CD4-positive, alpha-beta T cell treated with Interleukin-17A for 1 hour (primary cell): Measurements from ENCODE around the gene SLC27A4.

Experiments
- DNase-seq: peaks from one replicate; pipeline ENCODE4 v3.0.0-alpha.2; 2020

SLC27A4 gene

DNA sequence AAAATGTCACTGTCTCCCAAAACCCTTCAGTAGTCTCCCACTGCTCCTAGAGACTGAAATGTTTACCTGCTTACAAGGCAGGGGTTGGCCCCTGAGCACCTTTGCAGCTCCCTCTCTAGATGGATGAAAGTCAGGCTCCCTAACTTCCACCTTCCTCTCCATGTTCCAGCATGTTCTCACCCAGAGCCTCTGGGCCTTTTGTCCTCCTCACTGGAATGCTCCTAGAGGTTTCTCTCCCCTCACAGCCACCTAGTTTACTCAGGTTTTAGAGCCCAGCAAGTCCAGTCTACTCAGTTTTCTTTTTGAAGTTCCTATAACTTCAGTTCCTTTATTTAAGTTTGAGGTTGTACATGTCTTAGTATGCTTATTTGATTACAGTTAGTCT is 30.0 kb downstream of the SLC27A4 start:
- no peak for DNase-seq

DNA sequence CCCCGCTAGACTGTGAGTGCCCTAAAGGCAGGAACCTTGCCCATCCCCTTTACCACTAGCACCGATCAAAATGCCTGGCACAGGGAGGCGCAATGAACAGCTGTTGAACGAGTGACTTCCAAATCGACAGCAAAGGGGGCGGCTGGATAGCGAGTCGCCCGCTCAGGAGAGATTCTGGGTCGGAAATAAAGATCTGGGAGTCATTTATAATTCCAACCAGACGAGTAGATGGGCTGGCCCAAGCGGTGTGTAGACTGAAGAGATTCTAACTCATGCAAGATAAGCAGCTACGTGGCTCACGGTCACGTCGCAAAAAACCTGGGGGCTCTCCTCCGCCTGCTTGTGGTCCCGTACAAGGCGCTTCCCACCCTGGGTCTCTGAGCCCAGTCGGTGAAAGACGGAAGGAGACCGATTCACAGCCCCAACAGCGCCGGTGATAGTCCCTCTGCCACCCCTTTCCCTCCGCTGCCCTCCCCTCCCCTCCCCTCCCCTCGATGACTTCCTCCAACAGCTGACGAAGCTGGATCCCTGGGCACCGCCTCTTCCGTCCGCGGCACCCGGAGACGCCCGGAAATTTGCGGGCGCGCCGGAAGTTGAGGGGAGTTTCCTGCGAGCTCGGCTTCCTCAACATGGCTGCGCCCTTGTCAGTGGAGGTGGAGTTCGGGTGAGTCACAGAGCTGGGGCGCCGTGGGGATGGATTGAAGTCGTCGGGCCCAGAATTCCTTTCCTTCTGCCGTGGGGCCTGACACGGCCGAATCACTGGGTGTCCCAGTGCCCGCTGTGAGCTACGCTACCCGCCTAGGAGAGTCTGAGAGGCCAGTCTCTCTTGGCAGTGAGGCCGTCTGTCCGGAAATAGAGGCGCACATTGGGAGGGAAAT is 30.7 kb downstream of the SLC27A4 start, which contains the start of gene URM1:
Gene URM1 (plus strand): TSS at position 623 of the 878 bp plus-strand sequence. CDS start 7 bp downstream, at position 630.
- peak; percentile 96 for DNase-seq

DNA sequence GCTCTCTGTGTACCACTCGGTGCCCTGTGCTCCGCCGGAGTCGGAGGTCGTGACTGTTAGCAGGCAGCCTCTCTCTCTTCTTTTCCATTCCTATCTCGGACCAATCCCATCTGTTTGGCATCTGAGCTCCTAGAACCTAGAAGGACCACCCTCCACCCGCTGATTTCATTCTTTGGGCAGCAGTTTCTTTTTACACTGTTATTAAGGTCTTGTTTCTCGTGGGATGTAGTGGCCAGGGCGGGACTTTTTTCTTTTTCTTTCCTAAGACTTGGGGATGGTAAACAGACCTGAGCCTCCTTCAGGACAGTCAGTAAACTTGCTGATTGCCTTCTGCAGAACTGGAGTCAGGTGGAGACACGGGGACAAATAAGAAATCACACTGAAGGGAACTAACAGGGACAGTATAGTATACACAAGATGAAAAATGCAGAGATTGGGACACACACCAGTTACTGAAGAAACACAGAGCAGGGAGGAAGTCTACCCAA is 31.3 kb downstream of the SLC27A4 start:
- no peak for DNase-seq

DNA sequence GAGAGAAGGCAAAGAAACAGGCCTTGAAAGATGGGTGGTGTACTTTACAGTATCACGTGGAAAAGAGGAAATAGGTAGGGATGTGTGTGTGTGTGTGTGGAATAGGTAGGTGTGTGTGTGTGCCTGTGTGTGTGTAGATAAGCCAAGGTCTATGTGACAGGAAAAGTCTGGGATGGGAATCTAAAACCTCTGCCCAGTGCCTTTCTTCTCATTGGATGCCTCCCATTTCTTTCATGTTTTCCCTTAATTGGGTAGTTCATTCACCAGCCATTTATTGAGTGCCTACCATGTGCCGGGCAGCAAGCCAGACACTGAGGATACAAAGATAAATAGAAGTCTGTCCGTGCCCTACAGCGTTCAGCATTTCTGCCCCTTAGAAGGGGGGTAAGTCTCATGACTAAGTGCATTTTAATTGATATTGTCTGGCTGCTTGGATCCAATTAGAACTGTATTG is 31.9 kb downstream of the SLC27A4 start:
- peak; percentile 2 for DNase-seq

DNA sequence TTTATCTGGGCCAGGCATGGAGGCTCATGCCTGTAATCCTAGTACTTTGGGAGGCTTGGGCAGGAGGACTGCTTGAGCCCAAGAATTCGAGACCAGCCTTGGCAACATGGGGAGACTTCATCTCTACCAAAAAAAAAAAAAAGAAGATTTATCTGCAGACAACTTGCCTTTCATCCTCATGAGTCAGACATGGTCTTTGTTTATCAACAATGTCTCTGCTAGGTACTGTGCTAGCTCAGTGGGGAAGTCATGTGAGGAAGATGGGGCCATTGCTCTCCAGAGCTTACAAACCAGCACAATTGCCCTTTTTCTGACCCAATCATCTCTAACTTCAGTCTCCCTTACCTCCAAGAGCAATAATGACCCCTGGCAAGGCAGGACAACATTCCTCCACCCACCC is 32.5 kb downstream of the SLC27A4 start:
- no peak for DNase-seq

DNA sequence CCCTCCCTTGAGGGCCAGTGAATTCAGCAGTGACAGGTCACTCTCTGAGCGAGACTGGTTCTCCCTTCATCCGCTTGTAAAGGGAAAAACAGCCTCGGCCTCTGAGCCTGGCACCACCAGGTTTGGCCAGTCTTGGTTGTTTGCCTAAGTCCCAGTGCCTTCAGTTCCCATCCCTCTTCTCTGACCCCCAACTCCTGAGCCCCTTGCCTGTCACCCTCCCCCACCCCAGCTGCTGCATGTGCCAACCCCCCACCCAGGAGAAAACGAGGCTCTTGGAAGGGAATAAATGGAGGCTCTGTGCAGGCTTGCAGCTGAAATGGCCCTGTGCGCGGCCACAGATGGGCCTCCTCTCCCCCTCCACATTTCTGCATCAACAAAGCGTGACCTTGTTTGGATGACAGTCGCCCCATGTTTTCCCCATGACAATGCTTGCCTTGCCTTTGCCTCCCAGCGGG is 33.9 kb downstream of the SLC27A4 start:
- no peak for DNase-seq

DNA sequence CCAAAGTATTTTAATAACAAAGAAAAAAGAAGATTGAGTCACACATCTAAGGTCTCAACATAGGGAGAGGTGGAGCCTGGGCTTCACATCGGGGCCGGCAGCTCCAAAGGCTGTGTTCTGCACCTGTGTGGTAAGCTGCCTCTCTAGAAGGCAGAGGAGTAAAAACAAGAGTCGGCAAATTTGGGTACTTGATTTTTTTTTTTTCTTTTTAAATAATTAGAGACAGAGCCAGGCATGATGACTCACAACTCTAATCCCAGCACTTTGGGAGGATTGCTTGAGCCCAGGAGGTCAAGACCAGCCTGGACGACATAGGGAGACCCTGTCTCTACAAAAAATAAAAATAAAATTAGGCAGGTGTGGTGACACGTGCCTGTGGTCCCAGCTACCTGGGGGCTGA is 35.5 kb downstream of the SLC27A4 start:
- no peak for DNase-seq

DNA sequence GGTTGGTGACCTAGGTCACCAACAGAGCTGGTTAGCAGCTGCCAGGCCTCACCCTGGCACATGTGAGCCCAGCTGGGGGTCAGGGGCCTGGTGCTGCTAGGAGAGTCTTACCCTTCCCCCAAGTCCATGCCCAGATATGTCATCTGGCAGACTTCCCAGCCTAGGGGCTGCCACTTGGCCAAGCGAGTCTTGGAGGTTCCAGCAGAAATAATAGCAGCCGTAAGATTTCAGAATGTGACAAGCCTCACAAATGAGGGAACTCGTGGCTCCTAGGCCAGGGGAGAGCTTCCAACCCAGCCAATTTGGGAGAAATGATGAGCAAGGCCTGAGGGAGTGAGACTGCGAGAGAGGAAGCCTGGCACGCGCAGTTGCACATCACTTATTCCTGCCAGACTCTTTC is 41.9 kb downstream of the SLC27A4 start:
- DNase-seq: no peak

DNA sequence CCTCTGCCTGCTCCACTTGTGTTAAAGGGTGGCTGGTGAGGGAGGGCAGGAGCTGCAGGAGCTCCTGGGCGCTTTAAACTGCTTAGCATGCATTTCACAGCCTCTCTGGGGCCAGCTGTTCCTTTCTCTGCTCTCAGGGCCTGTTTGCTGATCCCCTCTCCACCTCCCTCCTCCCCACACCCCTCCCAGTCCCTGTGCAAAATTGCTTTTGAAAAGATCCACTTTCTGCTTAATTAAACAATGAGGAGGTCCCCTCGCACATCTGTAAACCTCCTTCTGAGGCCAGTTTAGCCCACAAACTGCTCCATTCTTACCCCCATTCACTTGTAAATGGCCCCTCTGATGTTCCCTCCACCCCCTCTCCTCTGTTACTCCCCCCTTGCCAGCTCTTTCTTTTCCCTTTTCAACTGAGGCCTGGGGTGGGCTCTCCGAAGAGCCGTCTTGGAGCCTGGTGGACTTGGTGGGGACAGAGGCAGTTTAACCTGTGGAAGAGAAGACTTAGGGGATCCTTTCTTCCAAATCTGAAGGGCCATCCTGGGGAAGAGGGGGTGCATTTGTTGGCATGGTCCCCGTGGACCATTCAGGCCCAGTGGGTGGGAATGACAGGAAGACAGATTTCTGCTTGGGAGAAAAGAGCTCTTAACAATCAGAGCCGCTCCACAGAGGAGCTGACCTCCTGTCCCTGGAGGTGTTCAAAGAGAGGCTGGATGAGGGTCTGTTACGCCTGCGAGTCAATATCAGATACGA is 42.9 kb downstream of the SLC27A4 start:
- no peak for DNase-seq

DNA sequence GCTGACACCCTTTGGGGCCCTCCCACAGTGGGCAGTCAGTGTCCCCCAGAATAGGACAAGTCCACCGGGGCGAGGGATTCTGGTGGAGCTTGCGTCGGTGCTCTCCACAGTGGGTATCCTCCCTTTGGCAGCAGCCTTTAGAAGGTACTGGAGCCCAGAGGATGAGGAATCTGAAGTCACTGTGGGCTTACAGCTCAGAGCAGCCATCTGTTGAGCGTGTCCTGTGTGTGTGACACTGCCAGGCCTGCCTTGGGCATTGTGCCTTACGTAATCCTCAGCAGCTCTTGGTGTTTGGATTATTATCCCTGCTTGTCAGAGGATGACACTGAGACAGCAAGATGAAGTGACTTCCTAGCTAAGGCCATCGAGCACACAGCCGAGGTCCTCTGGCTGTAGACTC is 43.5 kb downstream of the SLC27A4 start:
- no peak for DNase-seq

DNA sequence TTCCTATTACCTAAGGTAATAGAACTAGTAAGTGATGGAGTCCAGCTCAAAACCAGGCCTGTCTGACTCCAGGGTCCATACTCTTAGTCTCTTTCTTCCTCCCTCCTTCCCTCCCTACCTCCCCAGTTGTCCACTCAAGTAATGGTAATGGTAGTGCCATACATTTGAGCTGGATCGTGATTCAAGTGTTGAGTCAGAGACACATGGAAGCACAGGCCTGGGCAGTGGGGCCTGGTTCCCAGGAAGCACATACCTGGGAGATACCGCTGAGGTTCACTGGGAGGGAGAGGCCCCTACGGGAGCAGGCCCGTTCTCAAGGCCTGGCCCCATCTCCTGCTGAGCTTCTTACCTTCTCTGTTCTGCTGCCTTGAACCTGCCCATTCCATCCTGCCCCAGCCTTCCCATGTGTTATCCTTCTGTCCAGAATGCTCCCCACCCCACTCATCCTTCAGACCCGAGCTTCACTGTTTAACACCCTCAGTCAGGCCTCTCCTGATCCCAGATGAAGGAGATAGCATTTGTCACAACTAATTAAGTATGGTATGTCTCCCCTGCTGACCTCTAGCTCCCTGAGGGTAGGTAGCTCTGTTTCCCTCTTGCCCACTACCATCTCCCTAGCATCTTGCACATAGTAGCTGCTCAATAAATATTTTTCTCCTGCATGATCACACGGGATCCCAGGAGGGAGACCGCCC is 44.6 kb downstream of the SLC27A4 start:
- no peak for DNase-seq

DNA sequence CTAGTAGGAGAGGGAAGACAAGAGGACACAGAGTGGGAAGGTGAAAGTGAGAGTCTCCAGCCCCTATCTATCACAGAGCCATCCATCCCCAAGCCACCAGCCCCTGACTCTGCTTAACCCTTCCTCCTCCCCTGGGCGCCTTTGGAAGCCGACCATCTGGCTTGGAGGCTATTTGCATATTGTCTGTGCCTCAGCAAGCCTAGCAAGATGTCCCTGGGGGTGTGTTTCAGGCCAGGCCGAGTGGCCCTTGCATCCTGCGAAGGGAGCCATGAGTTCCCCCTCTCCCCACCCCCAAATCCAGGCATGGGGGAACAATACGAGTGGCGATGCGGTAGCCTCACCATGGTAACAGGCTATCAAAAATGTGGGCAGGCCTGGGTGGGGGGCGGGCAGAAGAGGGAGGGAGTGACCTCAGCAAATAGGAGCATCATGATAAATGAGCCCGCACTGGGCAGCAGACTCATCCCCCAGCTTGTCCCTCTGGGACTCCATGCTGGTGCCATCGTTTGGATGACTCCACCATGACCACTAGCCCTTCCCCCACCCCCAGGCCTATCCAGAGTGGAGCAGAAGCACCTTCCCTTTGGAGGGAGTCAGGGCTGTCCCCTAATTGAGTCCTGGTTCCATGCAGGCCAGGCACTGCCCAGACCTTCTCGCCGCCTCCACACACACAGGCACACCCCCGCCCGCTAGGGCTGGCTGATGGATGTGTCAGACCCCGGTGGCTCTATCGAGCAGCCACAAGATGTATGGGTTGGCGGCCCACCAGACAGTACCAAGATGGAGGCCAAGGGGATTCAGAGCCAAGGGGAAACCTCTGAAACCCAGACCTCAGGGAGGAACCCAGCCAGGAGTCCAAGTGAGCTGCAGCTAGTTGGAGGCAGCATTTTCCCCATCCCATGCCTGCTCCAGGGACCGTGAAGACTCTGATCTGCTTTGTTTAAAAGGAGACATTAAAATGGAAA is 45.5 kb downstream of the SLC27A4 start:
- DNase-seq: no peak

DNA sequence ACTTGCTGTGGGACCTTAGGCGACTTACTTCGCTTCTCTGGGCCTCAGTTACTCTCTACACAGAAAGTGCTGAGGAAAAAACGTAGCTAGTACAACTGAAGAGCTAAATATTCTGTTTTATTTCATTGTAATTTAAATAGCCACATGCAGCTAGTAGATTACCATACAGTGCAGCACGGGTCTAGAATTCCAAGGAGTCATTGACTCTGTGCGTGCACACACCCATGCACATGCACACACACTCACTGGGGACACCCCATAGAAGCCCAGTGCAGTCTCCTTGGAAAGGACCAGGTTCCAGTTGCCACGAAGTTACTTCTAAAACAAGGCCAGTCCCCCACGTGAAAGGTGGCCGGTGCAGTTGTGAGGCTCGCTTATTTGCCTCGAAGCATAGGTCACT is 47.8 kb downstream of the SLC27A4 start:
- DNase-seq: no peak

DNA sequence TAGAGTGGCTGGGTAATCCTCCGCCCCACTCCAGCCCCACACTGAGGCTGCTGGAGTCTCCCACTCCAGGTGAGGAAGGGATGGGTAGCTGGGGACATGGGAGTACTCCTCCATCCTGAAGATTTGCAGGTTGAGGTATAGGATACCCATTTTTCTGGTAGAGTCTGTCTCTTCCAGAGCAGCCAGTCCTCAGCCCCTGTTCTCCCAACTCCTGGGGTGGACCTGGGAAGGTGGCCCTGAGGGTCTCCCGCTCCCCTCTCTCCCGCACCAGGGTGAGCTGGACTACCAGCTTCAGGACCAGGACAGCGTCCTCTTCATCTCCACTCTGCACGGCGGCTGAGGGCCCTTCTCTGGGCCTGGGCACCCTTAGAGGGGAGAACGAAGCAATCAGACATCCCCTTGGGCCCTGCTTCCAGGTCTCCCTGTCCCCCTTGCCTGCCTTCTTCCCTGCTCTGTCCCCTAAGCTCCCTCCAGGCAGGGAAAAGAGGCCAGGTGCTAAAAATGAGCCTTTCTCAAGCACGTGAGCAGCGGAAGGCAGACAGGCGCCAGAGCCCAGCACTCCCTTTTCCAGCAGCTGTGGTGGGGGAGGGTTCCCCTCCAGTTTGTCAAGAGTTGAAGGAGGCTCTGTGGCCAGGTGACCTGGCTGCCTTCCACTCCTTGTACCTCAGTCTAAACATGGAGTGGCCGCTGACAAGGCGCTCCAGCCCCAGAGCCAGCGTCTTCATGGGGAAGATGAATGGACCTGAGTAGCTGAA is 49.2 kb downstream of the SLC27A4 start:
- DNase-seq: no peak

DNA sequence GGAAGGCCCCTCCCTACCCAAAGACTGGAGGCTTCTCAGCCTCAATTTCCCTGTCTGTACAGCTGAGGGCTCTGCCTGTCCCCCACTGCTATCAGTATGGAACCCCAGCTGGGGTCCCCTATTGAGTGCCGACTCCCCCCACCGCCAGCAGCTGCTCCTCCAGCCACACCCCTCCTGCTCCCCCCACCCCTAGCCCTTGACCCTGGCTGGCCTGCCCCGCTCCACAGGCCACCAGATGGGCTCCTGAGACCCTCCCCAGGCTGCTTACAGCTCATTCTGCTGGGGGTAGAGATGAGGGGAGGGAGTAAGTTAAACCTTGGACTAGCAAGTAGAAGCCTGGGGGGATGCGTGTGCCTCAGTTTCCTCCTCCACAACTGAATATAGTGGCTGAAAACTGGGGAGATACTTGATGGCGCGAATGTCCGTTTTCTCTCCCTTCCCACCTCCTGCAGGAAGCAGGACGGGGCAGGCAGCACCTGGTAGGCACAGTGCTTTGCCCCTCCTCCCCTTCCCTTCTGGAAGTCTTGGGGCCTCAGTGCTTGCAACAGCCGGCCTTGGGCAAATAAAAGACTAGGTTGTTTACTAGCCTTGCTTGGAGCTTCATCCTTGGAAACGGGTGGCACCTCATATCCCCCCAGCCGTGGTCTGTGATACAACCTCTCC is 50.0 kb downstream of the SLC27A4 start:
- DNase-seq: no peak

DNA sequence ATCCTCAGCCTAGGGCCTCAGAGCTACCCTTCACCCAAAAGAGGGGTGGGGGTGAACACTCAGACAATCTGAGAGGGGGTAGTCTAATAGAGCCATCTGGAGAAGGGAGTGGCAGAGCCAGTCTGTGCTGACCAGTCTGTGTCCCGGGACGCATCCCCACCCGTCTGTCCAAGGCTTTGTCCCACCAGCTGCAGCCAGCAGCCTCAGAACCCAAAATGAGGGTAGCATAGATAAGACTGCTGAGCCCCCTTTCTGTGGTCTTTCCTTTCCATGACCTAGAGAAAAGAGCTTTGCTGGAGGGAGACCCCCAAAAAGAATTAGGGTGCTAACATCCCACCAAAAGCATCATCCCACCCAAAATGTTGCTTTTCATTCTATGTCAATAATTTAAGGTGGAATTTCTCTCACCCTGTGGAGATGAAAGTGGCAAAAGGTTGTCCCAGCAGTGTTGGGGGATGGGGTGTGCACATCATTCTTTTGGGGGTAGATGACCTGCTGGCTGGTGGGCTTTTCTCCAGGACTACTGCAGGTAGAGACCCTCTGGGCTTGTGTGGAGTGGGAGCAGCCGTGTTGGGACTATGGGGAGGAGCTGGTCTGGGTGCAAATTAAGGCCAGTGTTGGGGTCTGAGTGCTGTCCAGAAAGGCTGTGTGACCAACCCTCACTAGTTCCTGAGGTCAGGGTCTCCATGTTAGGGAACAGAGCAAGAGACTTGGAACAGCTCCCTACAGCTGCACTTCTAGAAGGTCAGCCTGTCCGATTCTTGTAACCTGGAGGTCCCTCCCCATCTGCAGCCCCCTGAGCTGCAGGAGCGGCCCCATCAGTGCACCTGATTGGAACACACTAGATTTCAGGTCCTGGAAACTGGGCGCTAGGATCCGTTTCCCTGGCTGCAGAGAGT is 50.7 kb downstream of the SLC27A4 start:
- DNase-seq: no peak

DNA sequence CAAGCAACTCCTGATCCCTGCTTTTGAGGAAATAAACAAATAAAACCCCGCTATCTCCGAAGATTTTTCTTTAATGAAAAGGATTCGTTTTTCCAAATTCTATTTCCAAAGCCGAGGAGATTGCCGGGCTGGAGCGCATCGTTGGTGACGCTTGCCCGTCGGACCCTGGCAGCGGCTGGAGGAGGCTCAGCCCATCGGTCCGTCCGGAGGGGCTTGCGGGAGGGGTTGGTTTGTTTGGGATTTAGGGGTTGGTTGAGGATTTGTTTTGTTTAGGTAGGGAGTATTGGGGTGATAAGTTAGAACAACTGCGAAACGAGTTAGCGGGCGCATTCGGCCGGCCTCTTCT is 51.6 kb downstream of the SLC27A4 start:
- no peak for DNase-seq

DNA sequence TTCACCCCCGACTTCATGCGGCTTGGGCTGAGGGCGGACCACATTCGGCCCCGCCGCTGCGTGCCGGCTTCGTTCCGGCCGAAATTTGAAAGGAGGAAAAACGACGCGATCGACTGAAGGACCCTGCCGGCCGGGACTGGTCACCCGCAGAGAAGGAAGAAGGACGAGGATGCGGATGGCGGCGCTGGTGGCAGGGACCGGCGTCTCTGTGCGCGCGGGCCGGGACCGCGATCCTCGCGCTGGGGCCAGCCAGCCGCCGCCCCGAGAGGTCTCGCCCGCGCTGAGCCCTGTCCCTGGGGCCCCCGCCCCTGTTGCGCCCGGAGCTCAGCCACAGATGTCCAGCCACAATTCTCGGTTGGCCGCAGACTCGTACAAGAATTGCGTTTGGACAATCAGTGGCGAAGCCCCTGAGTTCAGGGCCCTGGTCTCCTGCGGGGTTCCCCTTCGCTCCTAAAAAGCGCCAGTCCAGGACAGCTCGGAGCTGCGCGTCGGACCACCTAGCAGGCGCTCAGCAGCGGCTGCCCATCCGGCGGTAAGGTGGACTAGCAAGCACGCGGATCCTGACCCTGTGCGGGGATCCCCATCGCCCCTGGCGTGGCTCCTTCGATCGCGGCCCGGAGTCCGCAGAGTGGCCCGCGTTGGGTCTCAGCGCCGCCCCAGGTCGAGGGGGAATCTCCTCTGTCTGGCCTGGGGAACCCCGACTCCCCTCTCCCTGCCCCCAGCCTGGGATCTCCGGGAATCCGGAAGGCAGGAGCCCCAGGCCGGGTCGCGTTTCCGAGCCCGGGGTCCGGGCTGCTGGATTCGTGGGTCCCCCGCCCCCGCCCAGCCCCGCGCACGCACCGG is 52.2 kb downstream of the SLC27A4 start:
- DNase-seq: no peak
